Parathyroid adenoma (tissue), 2 donors: ENCODE results near the gene LTB.

Experiments used
- H2AFZ ChIP-seq: fragments of 300-600 bp; sonication (generic); one replicate; pipeline ENCODE4 v1.7.0; 2017; ENCODE audit warnings: antibody characterized with exemption, mild to moderate bottlenecking
- H3K27ac ChIP-seq: fragments of 300-600 bp; sonication (generic); one replicate; pipeline ENCODE4 v1.7.0; 2017
- H3K27me3 ChIP-seq: fragments of 300-600 bp; sonication (generic); one replicate; pipeline ENCODE4 v1.7.0; 2017; ENCODE audit warnings: low read length; ENCODE audit not compliant: control insufficient read depth, insufficient read depth
- H3K36me3 ChIP-seq: fragments of 300-600 bp; sonication (generic); one replicate; pipeline ENCODE4 v1.7.0; 2017; ENCODE audit warnings: low read length; ENCODE audit not compliant: control insufficient read depth, insufficient read depth
- H3K4me1 ChIP-seq: fragments of 300-600 bp; sonication (generic); one replicate; pipeline ENCODE4 v1.7.0; 2017; ENCODE audit warnings: control low read depth
- H3K4me2 ChIP-seq: fragments of 300-600 bp; sonication (generic); one replicate; pipeline ENCODE4 v1.7.0; 2017; ENCODE audit warnings: low read length
- H3K4me3 ChIP-seq: fragments of 300-600 bp; sonication (generic); one replicate; pipeline ENCODE4 v1.7.0; 2017; ENCODE audit warnings: low read depth, low read length
- H3K79me2 ChIP-seq: fragments of 300-600 bp; sonication (generic); one replicate; pipeline ENCODE4 v1.7.0; 2017; ENCODE audit warnings: control low read depth
- H3K9ac ChIP-seq: fragments of 300-600 bp; sonication (generic); one replicate; pipeline ENCODE4 v1.7.0; 2017; ENCODE audit warnings: mild to moderate bottlenecking
- H3K9me3 ChIP-seq: fragments of 300-600 bp; sonication (generic); one replicate; pipeline ENCODE4 v1.7.0; 2017; ENCODE audit warnings: low read length; ENCODE audit not compliant: control insufficient read depth
- TF ChIP-seq, protein P1 (sequence below): fragments of 300-600 bp; sonication (generic); IDR thresholded peaks from one replicate; pipeline ENCODE4 v1.7.0; 2017; ENCODE audit warnings: antibody characterized with exemption, mild to moderate bottlenecking
- donor health status: primary hyperparathyroidism.

Gene LTB

DNA sequence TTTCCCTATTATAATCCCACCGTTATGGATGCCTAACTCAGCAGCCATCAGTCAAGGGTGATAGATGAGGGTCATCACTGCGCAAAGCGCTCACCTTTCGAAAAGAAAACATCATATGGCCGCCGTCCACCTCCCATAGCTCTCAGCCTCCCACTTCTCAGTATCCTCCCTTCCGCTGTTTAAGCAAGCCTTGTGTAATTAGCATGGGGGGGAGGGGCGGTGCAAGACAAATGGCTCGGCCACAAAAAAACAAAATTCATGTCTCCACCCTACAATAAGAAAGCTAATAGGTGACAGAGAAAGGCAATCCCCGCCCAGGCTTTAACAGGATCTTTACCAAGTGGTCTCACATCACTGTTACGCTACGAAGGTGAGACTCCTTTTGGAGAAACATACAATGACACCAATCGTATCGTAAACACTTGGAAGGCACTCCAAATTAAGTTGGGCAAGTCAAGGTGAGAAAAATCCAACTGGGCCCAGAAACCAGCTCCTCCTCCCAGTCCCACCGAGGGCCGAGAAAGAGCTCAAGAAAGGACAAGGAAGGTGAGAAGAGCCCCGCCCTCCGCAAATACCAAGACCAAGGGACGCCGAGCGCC, 41.1 kb downstream of the LTB start:
- TF ChIP-seq, protein P1, sequence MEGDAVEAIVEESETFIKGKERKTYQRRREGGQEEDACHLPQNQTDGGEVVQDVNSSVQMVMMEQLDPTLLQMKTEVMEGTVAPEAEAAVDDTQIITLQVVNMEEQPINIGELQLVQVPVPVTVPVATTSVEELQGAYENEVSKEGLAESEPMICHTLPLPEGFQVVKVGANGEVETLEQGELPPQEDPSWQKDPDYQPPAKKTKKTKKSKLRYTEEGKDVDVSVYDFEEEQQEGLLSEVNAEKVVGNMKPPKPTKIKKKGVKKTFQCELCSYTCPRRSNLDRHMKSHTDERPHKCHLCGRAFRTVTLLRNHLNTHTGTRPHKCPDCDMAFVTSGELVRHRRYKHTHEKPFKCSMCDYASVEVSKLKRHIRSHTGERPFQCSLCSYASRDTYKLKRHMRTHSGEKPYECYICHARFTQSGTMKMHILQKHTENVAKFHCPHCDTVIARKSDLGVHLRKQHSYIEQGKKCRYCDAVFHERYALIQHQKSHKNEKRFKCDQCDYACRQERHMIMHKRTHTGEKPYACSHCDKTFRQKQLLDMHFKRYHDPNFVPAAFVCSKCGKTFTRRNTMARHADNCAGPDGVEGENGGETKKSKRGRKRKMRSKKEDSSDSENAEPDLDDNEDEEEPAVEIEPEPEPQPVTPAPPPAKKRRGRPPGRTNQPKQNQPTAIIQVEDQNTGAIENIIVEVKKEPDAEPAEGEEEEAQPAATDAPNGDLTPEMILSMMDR, result no peak
- peak overlapping the region; percentile 92 for H3K27ac ChIP-seq
- no peaks in the 10 kb centered on the region for H3K36me3 ChIP-seq
- no peaks in the 10 kb centered on the region for H3K9me3 ChIP-seq
- H3K9ac ChIP-seq, result peak overlapping the region; percentile 90
- H3K4me3 ChIP-seq, result peak overlapping the region; percentile 99
- peaks cover 40% of the 10 kb centered on the region for H3K79me2 ChIP-seq
- H3K4me2 ChIP-seq, result peak overlapping the region; percentile 59
- H3K27me3 ChIP-seq, result no peaks in the 10 kb centered on the region
- peaks cover 20% of the 10 kb centered on the region for H3K4me1 ChIP-seq
- H2AFZ ChIP-seq, result peak overlapping the region; percentile 82

DNA sequence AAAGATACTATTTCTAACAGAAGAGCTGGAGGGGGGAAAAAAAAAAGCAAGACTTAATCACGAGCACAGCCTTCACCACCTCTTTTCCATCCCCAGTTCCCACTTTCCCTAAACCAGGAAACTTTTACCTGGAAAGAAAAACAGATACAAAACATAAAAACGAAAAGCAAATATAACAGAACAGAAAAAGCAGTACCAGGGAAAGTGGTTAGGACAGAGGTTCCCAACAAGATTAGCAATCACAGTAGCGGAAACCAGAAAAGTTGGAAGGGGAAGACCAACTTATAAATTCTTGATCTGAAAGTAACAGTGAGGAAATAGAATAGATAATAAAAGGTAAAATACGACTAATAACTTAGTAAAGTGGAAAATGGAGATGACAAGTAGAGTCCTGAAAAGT, 41.6 kb downstream of the LTB start:
- Histone ChIP-seq H3K9me3 (no peaks in the 10 kb centered on the region), H3K27ac (peak overlapping the region; percentile 92), H2AFZ (no peak overlapping the region), H3K4me2 (peak overlapping the region; percentile 59), H3K27me3 (no peaks in the 10 kb centered on the region), H3K36me3 (no peaks in the 10 kb centered on the region), H3K9ac (peak overlapping the region; percentile 90), H3K4me3 (peak overlapping the region; percentile 99), H3K79me2 (peaks cover 36% of the 10 kb centered on the region), H3K4me1 (peaks cover 20% of the 10 kb centered on the region)
- TF ChIP-seq, protein P1, result no peak

DNA sequence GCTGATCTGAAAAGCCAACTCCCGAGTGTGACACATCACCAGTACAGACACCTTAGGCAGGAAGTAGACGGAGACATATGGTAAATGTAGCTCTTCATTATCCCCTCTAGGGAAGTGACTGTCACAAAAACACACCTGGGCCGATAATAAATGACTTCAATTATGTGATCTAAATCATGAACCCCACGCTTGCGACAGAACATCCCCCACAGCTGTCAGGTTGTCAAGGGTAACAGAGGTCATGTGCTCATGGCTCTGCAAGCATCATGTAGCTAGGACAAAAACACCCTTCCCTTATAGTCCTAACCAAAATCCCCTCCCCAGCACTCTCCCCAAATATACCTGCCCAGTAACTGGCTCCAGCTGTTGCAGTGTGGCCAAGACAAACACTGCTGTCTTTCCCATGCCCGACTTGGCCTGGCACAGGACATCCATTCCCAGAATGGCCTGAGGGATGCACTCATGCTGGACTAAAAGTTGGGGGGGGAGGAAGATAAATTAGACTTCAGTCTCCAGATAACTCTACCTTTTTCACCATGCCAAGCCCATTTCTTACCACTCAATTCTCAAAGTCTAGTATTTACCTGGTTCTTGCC, 43.3 kb downstream of the LTB start:
- no peak overlapping the region for H3K27ac ChIP-seq
- H3K36me3 ChIP-seq, result no peaks in the 10 kb centered on the region
- TF ChIP-seq, protein P1, result no peak
- H3K4me2 ChIP-seq, result no peak overlapping the region
- peaks cover 20% of the 10 kb centered on the region for H3K4me1 ChIP-seq
- H3K9me3 ChIP-seq, result no peaks in the 10 kb centered on the region
- H3K4me3 ChIP-seq, result no peak overlapping the region
- H3K27me3 ChIP-seq, result no peaks in the 10 kb centered on the region
- H3K79me2 ChIP-seq, result peaks cover 33% of the 10 kb centered on the region
- no peak overlapping the region for H2AFZ ChIP-seq
- H3K9ac ChIP-seq, result no peak overlapping the region

- Histone ChIP-seq H3K27ac (no peak overlapping the region), H3K4me1 (peaks cover 20% of the 10 kb centered on the region), H3K36me3 (no peaks in the 10 kb centered on the region), H3K9ac (no peak overlapping the region), H2AFZ (no peak overlapping the region), H3K4me3 (no peak overlapping the region), H3K4me2 (no peak overlapping the region), H3K27me3 (no peaks in the 10 kb centered on the region), H3K9me3 (no peaks in the 10 kb centered on the region), H3K79me2 (peaks cover 20% of the 10 kb centered on the region)
- TF ChIP-seq, protein P1, result no peak
These were observed 46.5 kb downstream of the LTB start for GRCh38 chr6:31535538-31536324.
